Ishikawa (cell line): ENCODE measurements around the gene MAP3K13.

Experiments used
- CEBPB ChIP-seq: IDR thresholded peaks from 2 replicates; pipeline ENCODE4 v1.6.1; 2012
- CREB1 ChIP-seq: IDR thresholded peaks from 2 replicates; pipeline ENCODE4 v1.6.1; 2012; ENCODE audit warnings: low read depth
- EGR1 ChIP-seq: IDR thresholded peaks from 2 replicates; pipeline ENCODE4 v1.6.1; 2012
- EP300 ChIP-seq: IDR thresholded peaks from 2 replicates; pipeline ENCODE4 v1.6.1; 2012; ENCODE audit warnings: borderline replicate concordance
- MAX ChIP-seq: IDR thresholded peaks from 2 replicates; pipeline ENCODE4 v1.6.1; 2012
- RAD21 ChIP-seq: IDR thresholded peaks from 2 replicates; pipeline ENCODE4 v1.6.1; 2012; ENCODE audit warnings: low read depth
- REST ChIP-seq: IDR thresholded peaks from 2 replicates; pipeline ENCODE4 v1.6.1; 2012; ENCODE audit warnings: low read depth, mild to moderate bottlenecking
- TAF1 ChIP-seq: IDR thresholded peaks from 2 replicates; pipeline ENCODE4 v1.6.1; 2012; ENCODE audit warnings: low read depth, mild to moderate bottlenecking
- TEAD4 ChIP-seq: IDR thresholded peaks from 2 replicates; pipeline ENCODE4 v1.6.1; 2012
- YY1 ChIP-seq: IDR thresholded peaks from 2 replicates; pipeline ENCODE4 v1.6.1; 2012; ENCODE audit warnings: low read depth

- no peak for TF ChIP-seq EP300
- TF ChIP-seq EGR1 = no peak
- no peak for TF ChIP-seq CEBPB
- TF ChIP-seq TAF1 = no peak
- TF ChIP-seq MAX = no peak
- TF ChIP-seq TEAD4 = no peak
- TF ChIP-seq REST = no peak
- TF ChIP-seq RAD21 = no peak
- no peak for TF ChIP-seq CREB1
- no peak for TF ChIP-seq YY1
These were observed 165.6 kb downstream of the MAP3K13 start for GRCh38 chr3:185528532-185528931.
